Stimulated activated CD8-positive, alpha-beta memory T cell treated with anti-CD3 and anti-CD28 coated beads, Interleukin-12 subunit alpha, Interleukin-12 subunit beta, amount 100 ng/mL, for 24 hours (primary cell): ENCODE measurements around the gene NHS.

Experiments used
- DNase-seq: peaks from one replicate; pipeline ENCODE4 v3.0.0-alpha.2; 2020; ENCODE audit errors: extremely low read depth

Gene NHS

GRCh38 chrX:17374619-17375366 lies at the start of gene NHS:
TSS of gene NHS (plus strand) at chrX:17375200. CDS start at chrX:17375758, 558 bp downstream.
- DNase-seq = no peak

DNA sequence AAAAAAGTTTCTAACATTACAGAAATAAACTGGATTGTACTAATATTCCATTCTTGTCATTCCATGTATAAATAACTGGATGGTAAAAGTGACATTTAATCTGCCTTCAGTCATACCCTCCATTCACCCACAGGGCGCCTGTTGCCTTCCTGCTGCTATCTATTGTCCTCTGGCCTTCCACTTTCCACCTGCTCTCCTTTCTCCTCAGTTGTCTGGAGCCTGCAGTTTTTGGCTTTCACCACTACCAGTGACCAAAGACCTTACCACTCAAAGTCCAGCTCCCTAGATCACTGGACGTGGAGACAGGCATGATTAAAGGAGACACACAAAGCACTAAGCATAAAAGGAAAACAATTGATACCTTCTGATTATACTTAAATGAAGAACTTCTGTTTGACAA lies 46.2 kb upstream of the NHS start:
- no peak for DNase-seq

- no peak for DNase-seq
These were observed 38.6 kb upstream of the NHS start for GRCh38 chrX:17336377-17336776.

DNA sequence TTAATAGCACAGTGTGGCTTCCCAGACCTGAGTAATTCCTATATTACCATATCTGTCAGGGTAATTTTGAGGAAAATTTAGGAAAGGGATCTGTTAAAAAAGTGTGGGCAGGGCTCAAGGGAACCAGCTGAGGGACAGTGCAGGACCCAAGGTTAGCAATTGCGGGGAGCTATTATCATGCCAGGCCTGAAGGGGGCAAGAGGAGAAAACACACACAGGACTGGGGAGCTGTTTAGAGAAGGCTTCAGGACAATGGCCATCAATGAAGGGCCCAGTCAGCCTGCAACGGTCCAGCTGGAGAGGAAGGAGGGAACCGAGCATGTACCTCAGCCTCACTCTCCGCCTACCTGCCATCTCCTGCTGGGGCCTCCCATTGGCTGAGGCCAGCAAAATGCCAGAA lies 19.0 kb upstream of the NHS start:
- no peak for DNase-seq

DNA sequence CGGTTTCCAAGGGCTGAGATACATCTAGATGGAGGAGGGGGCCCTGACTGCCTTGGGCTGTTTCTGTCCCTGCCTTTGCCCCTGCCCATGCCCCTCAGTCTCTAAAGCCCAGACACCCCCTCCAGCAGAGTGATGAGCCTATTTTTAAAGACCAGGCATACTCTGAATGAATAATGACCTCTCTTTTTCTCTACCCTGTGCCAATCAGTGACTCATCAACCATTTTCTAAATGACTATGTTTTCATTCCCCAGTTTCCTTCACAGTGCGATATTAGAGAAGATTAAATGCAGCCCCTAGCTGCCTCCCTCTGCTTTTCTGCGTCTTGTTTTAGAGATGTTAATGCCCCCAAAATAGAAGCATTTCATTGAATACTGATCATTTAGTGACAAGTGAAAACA lies 15.5 kb upstream of the NHS start:
- no peak for DNase-seq

DNA sequence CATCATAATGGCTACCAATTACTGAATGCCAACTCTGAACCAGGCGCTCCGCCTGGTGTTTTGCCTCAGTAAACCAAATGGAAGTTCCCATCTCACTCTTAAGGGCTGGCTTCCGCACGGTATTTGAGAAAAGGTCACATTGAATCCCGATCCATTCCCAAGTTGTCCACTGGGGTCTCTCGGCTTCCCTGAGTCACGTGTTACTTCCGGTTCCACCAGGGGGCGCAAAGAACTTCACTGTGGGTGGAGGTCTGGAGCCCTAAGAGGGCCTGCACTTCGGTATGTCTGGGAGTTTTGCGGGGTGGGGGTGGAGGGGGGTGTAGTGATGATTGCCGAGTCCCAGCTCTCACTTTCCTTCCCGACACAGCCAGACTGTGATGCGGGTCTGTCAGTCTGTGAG lies 13.4 kb upstream of the NHS start:
- no peak for DNase-seq

GRCh38 chrX:17368002-17368401 lies 7.0 kb upstream of the NHS start:
- no peak for DNase-seq

- DNase-seq = no peak
These were observed 5.7 kb upstream of the NHS start for GRCh38 chrX:17369309-17369708.

- no peak for DNase-seq
These were observed 4.8 kb upstream of the NHS start for GRCh38 chrX:17370191-17370590.

DNA sequence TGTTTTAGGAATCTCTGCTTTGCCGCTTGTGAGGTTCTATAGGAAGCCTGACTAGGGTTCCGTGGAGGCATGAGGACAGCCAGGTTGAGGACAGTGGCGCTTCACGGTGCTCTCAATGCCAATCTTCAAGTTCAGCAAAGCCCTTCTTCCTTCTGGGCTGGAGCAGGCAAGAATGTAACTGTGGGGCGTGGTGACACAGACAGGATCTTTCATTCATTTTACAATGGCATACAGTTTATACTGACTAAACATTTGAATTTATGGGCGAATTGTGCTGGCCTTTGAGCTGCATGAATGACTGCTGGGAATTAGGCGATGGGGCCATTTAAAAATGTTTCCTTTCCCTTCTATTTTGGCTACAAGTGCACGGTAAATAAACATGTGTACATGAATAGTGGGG lies 2.9 kb upstream of the NHS start:
- DNase-seq = no peak

DNA sequence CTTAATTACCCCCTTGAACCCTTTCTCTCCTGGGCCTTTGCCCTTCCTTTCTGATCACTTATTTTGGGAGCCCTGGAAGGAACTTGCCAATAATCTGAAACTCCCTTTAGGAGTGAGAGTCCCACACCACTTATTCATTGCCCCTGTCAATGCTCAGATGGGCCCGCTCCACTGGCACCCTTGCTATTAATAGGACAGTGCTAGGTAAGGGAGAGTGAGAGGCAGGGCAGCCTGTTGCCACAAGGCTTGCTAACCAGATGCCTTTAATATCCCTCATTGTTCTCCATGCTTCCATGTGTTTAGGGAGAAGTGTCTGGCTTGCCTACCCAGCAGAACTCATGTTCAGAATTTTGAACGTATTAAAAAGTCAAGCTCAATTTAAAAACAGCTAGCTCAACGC lies 1.7 kb upstream of the NHS start:
- DNase-seq = no peak

DNA sequence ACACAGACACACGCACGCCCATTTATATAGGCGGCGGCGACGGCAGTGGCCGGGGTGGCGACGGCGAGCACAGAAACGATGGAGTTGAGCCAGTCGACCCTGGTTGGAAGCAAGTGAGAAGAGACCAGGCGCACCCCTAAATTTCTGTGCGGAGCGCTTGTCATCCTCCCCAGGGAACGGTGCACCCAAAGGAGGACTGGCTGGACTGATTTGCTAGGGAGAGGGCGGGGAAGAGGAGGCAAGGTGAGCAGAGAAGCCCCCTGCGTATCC lies 302 bp downstream of the NHS start:
- DNase-seq = no peak

DNA sequence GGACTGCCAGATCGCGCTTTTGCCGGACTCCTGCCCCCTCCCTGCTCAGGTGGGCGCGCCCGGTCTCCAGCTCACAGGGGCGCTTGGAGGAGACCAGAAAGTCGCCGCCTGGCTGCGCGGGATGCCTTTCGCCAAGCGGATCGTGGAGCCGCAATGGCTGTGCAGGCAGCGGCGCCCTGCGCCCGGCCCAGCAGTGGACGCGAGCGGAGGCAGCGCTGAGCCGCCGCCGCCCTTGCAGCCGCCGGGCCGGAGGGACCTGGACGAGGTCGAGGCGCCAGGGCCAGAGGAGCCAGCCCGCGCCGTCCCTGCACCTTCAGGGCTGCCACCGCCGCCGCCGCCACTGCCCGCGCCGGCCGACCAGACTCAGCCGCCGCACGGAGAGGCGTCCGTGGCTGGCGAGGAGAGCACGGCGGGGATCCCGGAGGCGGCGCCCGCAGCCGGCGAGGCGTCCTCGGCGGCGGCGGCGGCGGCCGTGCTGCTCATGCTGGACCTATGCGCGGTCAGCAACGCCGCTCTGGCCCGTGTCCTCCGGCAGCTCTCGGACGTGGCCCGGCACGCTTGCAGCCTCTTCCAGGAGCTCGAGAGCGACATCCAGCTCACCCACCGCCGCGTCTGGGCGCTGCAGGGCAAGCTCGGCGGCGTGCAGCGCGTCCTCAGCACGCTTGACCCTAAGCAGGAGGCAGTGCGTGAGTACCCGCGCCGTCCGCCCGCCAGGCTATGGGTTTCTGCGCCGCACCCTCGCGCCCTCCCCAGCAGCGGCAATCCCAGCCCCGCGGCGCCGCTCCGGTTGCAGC lies 834 bp downstream of the NHS start:
- no peak for DNase-seq

GRCh38 chrX:17376431-17377077 lies 1.6 kb downstream of the NHS start:
- DNase-seq = no peak

- DNase-seq = no peak
These were observed 2.2 kb downstream of the NHS start for GRCh38 chrX:17377091-17377717.

GRCh38 chrX:17377795-17378194 lies 2.8 kb downstream of the NHS start:
- no peak for DNase-seq

GRCh38 chrX:17380221-17380620 lies 5.2 kb downstream of the NHS start:
- no peak for DNase-seq

DNA sequence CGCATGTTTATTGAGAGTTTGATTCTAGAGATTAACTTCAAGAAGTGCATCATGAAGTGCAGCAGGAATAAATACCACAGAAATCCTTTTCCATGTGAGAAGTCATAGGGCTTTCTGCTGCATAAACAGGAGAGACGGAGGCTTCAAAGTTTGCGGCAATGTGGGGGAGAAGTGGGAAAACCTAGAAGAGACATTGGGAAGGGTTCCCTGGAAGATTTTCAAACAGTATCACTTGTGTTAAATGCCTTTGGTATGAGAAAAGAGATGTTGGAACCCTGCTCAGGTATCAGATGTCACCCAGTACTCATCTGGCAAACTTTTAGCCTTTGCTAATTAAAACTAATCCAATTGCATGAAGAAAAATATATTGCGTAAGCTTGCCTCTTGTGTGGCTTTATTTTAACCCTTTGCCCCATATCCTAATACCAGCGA lies 15.4 kb downstream of the NHS start:
- no peak for DNase-seq

- DNase-seq = no peak
These were observed 20.2 kb downstream of the NHS start for GRCh38 chrX:17395154-17395553.

- no peak for DNase-seq
These were observed 22.1 kb downstream of the NHS start for GRCh38 chrX:17397074-17397473.

DNA sequence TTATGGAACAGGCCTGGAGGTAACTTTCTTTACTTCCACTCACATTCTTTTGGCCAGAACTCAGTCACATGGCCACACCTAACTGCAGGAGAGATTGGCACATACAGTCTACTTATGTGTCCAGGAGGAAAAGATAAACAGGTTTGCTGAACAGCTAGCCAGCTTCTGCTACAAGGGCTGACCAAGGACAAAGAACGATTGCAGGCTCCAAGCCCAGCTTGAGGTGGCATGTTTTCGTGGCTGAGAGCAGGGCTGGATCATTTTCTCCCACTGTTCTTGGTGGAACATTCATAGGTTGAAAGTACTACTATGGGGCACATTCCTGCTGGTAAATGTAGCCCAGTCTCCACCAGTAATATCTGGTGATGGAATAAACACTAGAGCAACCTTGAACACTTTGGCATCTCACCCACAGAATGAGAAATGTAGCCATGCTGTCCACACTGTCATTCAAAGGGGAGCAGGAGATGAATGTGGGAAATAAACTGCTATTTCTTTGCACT lies 28.2 kb downstream of the NHS start:
- DNase-seq = no peak

GRCh38 chrX:17403972-17404371 lies 29.0 kb downstream of the NHS start:
- no peak for DNase-seq
